GM21576 (cell line): Measurements from ENCODE around the gene S100A11.
A peak's percentile ranks its signal among the peaks of the same experiment; 100 is the strongest.
"Not testable (repeated sequence)": the region's sequence is repeated elsewhere in the genome, so short reads cannot be mapped to it uniquely, and the experiment has no call there.

Experiments used
- ATAC-seq: cut with Tn5 transposase; IDR thresholded peaks from one replicate; pipeline ENCODE4 v1.9.1; 2021; ENCODE audit warnings: mild to moderate bottlenecking, moderate library complexity; ENCODE audit not compliant: unreplicated experiment

Gene S100A11

GRCh38 chr1:152036267-152037216, at the start of gene S100A11:
TSS of gene S100A11 (minus strand) at chr1:152037004. CDS start at chr1:152036915, 89 bp downstream.
- peak; percentile 41 for ATAC-seq

DNA sequence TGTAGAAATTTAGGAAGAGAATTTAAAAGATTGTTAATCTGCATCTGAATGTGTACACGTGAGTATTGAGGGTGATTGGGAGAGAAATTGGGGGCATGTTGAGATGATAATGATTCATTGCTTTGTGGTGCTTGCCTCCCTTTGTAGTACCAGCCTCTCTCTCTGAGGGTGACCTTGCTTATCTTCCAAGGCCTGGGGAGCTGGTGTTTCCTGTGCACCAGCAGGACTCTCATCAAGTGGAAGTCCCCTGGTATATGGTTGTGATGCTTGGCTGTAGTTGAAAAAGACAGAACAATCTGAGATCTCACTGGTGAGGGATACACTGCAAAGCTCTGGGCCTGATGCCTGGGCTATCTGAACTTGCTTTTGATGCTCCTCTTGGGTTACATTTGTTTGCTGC, 48.0 kb upstream of the S100A11 start:
- no peak for ATAC-seq

- ATAC-seq, result not testable (repeated sequence)
These were observed 44.2 kb upstream of the S100A11 start for GRCh38 chr1:152081026-152081425.

GRCh38 chr1:152080494-152080893, 43.7 kb upstream of the S100A11 start:
- ATAC-seq, result not testable (repeated sequence)

DNA sequence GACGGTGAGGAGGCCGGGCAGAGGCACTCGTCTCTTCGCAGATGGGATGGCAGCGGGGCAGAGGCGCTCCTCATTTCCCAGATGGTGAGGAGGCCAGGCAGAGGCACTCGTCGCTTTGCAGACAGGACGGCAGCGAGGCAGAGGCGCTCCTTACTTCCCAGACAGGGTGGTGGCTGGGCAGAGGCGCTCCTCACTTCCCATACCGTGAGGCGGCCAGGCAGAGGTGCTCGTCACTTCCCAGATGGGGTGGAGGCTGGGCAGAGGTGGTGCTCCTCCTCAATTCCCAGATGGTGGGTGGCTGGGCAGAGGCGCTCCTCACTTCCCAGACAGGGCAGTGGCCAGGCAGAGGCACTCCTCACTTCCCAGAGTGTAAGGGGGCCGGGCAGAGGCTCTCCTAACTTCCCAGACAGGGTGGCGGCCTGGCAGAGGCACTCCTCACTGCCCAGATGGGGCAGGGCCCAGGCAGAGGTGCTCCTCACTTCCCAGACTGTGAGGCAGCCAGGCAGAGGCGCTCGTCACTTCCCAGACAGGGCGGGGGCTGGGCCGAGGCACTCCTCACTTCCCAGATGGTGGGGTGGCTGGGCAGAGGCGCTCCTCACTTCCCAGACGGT, 42.1 kb upstream of the S100A11 start:
- no peak for ATAC-seq

DNA sequence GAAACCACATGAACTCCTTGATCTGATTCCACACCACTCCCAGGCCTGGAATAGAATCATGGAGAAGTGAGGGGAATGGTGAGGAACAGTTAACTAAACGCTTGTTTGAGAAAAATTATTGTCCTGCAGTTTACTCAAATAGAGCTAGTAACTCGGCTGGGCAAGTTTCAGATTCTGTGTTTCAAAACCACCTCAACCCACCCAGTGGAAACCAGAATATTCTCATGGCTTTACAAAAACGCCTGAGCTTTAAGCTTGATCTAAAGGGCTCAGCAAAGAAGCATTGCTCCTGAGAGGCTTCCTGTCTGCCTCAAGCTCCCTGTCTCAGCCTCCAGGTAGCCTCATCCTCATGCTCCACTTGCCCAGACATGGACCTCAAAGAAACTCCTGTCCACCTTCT, 35.5 kb upstream of the S100A11 start:
- ATAC-seq, result no peak

DNA sequence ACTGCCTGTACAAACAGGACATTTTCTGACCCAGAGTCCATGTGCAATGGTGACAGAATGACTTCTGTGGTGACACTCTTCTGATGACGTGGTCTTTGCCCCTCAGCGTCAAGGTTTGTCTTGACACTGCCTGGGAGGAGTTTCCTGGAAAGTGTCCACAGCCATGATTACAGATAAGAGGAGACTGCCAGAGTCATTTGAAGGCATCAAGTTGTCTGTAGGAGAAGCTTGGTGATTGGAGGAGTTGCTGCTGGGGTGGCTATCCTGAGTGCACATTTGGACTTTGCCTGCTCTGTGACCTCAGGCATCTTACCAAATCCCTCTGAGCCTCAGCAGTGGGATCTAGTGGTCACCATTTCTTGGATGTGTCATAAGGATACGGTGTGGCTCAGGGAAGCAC, 34.3 kb upstream of the S100A11 start:
- ATAC-seq, result no peak

DNA sequence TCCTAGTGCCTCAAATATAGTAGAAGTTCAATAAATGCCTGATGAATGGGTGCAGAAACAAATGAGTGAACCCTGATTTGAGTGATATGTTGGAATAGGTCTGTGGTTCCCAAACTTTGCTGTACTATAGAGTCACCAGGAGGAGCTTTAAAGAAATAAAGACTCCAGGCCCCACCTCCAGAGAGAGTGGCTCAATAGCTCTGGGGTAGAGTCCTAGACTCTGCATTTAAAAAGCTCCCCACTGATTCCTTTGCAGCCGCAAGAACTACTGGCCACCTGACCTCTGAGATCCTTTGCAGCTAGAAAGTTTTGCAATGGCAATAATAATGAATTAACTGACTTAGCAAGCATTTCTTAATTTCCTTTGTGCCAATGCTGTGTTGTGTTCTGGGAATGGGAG, 31.1 kb upstream of the S100A11 start:
- no peak for ATAC-seq

DNA sequence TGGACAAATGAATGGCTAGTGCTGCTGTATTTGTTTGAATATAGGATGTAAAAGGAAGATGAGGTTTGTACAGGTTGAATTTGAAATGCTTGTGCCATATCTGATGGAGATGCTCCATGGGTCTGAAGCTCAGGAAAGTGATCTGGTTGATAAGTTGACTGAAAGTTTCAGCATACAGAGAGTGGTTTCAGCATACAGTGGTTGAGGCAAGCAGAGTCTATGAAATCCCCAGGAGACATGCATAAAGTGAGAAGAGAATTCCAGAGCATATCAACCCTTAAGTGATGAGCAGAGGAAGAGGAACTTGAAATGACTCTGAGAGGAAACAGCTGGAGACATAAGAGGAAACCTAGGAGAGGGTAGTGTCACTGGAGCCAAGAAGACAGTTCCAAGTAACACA, 30.3 kb upstream of the S100A11 start:
- no peak for ATAC-seq

- ATAC-seq, result no peak
These were observed 25.1 kb upstream of the S100A11 start for GRCh38 chr1:152061952-152062351.

- ATAC-seq, result no peak
These were observed 16.6 kb upstream of the S100A11 start for GRCh38 chr1:152053375-152053774.

DNA sequence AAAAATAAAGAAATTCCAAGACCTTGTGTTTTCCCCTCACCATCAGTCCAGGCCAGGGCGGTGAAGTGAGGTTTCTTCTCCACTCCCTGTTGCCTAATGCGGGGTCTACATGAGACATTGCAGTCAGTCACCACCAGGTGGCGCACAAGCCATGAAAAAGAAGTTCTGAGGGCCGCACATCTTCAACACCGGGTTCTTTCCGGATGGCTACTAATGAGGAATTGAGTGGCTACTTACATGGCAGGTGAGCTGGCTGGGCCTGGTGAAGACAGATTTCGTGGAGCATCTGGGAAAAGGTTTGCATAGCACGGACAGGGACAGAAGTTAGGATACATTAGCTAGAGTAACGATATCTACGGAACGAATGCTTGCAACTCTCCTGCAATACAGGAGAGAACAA, 15.8 kb upstream of the S100A11 start:
- no peak for ATAC-seq

DNA sequence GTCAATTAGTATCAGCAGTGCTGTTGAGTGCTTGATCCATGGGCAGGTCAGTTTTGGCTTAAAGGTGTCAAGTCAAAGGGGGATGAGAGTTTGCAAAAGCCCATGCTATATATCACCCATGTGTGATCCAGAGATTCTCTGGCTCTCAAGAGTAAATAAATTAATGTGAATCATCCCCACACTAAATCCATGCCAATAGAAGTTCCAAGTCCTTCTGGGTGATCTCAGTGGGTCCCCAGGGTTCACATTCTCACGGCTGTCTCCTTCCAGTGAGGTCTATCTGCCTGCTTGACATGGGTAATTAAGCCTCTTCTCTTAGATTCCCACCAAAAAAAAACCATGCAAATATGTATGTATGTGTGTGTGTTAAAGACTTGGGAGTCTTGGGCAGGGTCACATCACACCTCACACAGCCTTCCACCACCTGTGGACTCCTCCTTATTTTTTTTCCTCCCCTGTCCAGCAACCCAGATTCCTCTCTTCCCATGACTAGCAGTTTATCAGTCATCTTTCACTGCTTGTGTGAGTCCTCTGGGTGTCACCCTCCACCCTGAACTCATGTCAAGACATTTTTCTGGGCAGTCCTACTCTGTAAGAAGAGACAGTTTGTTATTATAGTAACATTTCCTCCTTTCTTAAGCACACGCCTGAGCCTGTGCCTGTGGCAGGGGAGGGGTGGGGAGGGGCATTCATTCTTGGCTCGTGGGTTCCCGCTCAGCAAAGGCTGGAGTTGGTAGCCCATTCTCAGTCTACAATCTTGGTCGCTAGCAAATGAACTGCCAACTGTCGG, 14.3 kb upstream of the S100A11 start:
- no peak for ATAC-seq

GRCh38 chr1:152049291-152050083, 12.7 kb upstream of the S100A11 start:
- no peak for ATAC-seq

GRCh38 chr1:152048416-152049009, 11.7 kb upstream of the S100A11 start:
- ATAC-seq, result peak; percentile 12

- ATAC-seq, result peak; percentile 92
These were observed 11.1 kb upstream of the S100A11 start for GRCh38 chr1:152047730-152048415.

DNA sequence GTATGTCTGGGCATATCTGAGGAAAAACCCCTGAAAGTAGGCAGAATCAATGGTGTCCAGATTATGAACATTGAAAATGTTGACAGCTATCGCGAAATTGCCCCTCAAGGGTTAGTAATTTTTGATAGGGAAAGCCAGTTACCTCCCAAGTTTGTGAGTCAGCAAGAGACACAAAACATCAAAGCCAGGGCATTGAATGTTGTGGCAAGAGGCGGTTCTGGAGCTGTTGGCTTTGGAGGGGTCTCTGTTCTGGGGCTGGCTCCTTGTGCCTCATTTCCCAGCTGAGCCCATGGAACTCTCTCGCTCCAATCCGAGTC, 10.6 kb upstream of the S100A11 start:
- no peak for ATAC-seq

- no peak for ATAC-seq
These were observed 7.6 kb upstream of the S100A11 start for GRCh38 chr1:152044386-152044785.

- ATAC-seq, result no peak
These were observed 7.1 kb upstream of the S100A11 start for GRCh38 chr1:152043870-152044269.

GRCh38 chr1:152042030-152042429, 5.2 kb upstream of the S100A11 start:
- ATAC-seq, result no peak
